Fibroblast of skin of left biceps (primary cell): Measurements from ENCODE around the gene ADGRF5.

ENCODE experiments used
- DNase-seq, 2 experiments: peaks; one replicate each; pipeline ENCODE4 v3.0.0-alpha.2; 2013; ENCODE audit warnings: low read depth in 2 of 2

The ADGRF5 gene, protein sequence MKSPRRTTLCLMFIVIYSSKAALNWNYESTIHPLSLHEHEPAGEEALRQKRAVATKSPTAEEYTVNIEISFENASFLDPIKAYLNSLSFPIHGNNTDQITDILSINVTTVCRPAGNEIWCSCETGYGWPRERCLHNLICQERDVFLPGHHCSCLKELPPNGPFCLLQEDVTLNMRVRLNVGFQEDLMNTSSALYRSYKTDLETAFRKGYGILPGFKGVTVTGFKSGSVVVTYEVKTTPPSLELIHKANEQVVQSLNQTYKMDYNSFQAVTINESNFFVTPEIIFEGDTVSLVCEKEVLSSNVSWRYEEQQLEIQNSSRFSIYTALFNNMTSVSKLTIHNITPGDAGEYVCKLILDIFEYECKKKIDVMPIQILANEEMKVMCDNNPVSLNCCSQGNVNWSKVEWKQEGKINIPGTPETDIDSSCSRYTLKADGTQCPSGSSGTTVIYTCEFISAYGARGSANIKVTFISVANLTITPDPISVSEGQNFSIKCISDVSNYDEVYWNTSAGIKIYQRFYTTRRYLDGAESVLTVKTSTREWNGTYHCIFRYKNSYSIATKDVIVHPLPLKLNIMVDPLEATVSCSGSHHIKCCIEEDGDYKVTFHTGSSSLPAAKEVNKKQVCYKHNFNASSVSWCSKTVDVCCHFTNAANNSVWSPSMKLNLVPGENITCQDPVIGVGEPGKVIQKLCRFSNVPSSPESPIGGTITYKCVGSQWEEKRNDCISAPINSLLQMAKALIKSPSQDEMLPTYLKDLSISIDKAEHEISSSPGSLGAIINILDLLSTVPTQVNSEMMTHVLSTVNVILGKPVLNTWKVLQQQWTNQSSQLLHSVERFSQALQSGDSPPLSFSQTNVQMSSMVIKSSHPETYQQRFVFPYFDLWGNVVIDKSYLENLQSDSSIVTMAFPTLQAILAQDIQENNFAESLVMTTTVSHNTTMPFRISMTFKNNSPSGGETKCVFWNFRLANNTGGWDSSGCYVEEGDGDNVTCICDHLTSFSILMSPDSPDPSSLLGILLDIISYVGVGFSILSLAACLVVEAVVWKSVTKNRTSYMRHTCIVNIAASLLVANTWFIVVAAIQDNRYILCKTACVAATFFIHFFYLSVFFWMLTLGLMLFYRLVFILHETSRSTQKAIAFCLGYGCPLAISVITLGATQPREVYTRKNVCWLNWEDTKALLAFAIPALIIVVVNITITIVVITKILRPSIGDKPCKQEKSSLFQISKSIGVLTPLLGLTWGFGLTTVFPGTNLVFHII (N-terminal part only)

DNA sequence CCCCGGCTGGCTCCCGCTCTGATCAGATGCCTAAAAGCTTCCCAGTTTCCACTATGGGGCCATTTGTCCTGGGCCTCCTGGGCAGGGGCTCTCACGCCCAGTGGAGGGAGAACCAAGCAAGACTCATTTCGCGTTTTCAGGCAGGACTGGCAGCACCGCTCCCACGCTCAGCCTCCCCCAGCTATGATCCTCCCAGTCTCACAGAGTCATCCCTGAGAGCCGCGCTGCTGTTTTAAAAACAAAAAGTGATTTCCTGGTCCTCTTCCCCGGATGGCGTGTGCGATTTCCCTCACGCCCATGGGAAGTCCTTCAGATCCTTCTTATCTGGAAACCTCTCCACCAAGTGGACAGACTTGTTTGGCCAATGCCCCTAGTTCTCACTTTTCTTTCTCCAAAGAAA, at the start of gene ADGRF5:
ADGRF5 (minus strand) TSS at position 208 of the 400 bp plus-strand sequence. CDS start 15,176 bp downstream, outside the sequence.
- no peak for DNase-seq

DNA sequence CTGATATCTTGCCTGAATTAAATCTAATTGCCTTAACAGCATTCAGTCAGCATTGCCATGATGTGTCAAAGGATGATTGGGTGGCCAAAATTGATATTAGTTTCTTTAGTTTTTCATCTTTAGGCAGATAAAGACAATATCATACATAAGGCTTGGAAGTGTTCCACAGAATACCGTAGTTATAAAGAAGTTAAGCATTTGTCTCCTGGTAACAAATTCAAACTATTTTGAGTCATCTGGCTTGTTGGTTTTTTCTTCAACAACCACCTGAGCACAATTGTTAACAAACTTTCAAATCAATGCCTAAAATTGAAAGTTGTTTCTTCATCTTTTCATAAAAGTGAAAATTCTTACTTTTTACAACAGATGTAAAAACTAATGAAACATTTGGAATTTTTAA, 47.5 kb upstream of the ADGRF5 start:
- DNase-seq: no peak

DNA sequence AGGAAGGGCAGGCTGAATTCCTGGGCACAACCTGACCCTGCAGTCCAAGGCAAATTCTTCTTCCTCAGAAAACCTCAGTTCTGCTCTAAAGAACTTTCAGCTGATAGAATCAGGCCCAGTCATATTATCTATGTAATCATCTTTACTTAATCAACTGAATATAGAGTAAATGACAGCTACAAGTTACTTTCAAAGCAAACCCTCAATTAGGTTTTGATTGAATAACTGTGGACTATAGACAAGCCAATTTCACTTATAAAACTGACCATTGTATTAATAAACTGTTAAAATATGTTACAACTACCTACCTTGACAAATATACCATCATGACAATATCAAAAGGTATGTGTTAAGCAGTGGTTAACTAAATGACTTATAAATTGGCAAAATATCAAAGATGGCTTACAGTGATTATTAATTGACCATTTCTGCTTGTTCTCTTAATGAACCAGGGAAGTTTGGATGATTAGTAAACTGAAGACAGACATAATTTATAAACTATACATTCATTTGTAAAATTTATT, 46.1 kb upstream of the ADGRF5 start:
- DNase-seq: no peak

DNA sequence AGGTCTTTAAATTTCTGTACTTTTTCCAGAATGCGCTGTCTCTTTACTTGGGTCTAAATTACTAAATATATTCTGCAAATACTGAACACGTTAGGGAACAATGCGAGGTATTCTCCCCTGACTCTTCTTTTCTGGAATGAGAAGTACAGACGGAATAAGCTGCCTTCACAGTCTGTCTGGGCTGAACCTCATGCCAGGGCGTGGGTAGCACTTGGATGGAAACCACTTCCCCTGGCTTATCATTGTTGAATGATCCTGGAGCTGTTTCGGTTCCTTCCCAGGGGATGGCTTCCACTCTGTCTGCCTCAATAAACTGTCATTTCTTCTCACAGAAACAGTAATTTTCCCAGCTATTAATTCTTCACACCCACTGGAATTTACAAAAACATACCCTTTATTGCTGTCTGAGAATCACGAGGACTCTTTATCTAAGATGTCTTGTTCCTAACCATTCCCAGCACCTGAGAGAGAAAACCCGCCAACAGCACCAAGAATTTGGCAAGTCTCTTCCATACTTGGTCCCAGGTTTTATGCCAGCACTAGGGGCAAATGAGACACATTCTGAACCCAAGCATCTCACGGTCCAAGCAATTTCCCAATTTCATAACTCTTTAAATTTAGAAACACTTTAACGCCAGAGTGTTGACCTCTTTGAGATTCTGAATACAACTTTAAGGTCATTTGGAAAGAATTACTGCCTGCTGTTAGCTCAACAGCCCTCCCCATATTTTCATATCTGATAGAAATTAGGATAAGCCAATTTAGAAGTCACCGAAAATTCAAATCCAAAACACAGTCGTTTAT, 43.2 kb upstream of the ADGRF5 start:
- DNase-seq: no peak

DNA sequence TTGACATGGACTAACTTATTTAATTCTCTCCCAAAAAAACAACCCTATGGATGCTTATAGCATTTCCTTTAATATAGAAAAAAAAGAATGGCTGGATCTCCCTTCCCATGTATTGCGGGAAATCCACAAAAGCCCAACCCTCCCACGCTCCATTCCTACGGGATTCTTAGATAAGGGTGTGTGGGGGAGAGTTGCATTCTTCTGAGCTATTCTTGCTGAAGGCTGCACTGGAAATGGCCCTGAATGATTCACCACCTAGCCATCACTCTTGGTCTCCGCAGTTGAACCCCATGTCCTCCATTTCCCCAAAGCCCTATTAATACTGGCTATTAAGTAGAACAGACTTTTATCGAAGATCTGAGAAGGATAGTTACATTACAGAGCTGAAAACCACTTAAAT, 41.9 kb upstream of the ADGRF5 start:
- no peak for DNase-seq

DNA sequence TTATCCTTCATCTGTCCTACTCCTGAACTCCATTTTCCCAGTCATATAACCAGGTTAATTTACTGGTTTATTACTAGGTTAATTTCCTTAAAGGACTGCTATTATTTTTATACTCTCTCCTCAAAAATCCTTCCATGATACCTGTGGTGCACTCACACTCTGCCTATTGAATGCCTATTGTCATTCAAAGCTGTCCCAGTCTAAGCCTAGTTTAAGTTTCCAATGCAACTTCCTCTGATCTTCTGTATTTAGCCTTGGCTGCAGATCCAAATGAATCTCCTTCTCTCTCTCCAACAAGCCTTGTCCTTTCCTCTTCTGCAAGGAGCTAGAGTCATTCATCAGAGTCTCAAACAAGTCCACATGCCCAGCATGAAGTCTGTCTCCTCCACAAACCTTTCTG, 41.3 kb upstream of the ADGRF5 start:
- DNase-seq: no peak

DNA sequence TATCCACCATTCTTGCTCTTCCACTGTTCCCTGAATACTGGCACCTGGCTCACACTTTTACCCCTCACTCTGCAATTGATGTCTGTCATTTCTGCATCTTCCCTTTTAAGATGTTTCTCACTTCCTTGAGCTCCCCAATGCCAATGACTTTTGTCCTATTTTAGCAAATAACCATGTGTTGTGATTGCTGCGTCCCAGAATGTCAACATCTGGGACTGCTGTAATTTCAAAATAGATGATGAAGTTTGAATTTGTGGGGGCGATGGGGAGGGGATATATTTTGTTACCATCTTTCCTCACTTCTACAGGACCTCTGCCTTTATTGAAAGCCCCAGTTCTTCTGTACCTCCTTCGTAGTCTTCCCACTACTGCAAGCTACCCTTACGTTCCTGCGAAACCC, 40.0 kb upstream of the ADGRF5 start:
- DNase-seq: no peak

DNA sequence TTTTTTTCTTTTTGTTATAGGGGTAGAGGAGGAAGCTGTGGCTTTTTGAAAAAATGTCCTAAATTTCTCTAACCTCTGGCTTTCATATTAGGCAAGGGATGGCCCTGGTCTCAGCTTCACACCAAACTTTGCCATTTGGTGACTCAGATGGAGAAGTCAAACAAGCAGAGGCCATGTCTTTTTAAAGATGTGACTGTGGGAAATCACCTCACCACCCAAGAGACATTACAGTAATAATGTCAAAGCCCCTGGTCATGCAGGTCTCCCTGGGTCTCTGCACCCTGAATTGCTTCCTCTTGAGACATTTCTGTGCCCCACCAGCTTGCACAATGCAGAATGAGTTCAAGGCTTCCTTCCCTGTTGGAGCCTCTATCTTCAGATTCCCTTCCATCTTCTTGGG, 39.5 kb upstream of the ADGRF5 start:
- no peak for DNase-seq

DNA sequence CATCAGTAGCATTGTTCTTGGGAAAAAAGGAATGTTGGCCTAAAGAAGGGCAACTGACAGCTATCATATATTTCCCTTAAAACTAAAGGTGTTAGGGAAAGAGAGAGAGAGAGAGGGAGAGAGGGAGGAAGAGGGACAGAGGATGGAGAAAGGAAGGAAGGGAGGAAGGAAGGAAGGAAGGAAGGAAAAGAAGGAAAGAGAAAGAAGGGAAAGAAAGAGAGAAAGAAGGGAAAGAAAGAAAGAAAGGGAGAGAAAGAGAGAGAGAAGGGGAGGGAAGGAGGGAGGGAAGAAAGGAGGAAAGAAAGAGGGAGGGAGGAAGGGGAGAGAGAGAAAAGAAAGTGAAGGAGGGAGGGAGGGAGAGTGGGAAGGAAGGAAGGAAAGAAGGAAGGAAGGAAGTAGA, 37.7 kb upstream of the ADGRF5 start:
- DNase-seq: no peak

DNA sequence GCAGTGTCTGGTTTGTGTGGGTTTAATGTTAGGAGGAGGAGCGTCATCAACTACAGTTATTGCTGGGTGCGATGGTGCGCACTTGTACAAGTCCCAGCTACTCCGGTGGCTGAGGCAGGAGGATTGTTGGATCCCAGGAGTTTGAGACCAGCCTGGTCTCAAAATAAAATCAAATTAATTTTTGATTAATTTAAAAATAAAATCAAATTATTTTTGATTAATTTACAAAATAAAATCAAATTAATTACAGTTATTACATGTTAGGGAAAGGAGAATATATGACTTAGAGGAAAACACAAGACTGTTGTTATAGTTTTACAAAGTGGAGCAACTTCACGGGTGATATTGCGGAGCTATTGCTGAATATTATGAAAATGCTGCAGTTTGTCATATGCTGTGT, 34.7 kb upstream of the ADGRF5 start:
- DNase-seq: no peak

DNA sequence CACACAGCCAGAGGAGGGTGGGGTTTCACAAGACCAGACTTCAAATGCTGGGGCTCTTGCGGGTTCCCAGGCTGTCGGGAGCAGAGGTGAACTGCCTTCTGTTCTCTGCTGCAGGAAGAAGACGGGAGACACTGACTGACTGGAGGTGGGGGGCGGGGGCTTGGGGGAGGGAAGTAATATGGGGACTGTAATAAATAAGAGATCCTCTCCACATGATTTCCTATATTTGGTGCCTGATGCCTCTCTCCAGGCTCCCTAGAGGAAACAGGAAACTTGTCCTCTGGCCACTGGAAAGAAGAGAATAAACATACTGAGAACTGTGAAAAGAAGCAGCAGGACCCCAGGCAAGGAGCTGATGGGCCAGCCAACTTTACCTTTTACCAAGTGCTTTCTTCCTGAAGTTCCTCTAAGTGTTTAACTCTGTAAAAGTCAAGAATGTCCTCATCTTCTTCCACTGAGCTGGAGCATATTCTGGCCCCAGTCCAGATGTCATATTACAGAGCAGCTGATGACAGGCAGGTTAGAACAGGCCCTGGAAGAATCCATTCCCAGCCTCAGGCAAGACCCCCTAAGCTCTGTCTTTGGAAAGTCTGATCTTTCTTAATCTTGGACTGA, 33.2 kb upstream of the ADGRF5 start:
- DNase-seq: no peak

DNA sequence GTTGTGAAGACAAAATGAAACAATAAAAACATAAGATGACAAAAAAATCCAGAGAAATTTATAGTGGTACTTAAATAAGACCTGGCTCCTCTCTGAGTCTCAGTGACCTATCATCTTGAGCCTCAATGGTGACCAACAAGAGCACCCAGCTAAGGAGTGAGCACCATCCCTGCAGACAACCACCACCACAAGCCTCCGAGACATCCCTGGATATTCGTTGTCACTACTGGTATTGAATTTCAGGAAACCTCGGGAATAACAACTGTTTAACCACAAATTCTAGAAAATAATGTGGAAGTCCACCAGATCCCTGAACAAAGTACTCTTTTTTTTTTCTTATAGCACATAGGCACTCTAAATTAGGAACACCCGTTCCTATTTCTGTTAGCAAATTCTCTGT, 32.2 kb upstream of the ADGRF5 start:
- DNase-seq: no peak

DNA sequence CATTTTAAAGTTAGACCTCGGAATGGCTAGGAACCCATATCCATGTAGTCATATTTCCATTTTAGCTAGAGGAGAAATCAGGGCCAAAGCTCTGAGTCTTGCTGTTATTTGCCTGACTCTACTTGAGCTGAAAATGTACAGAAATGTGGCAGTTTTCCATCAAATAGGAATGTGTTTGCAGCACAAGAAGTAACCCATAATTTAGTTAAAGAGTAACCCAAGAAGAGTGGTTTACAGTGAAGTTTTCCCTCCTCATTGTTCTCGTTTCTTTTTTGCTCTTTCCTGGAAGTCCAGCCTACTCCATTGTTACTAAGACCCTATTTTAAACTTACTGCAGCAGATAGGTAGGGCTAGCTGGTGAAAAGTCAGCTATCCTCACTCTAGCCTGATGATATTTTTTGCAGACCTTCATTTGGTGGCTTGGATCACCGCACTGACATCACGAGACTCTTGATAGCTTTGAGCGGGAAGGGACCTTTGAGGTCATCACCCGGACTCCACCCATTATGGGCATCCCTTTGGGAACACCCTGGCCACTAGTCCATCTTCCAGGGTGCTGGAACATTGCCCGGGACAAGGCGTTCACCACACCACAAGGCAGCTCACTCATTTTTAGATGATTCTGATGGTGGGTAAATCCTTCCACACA, 28.0 kb upstream of the ADGRF5 start:
- DNase-seq: no peak

DNA sequence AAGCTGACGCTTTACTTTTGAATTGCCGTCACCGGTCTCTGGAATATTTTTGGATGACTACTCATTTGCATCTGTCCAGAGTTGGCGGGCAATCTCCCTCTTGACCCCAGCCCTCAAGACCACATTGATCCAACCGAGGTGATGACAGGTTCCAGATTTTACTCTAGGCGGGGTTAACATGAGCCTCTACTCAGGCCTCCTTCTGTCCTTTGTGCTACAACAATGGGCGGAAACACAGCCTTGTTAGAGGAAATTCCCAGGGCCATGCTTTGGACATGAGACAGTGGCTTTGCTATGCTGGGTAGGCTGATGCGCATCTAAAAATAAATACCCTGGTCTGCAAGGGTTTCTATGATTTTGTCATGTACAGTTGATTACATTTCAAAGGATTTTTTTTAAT, 27.0 kb upstream of the ADGRF5 start:
- no peak for DNase-seq

DNA sequence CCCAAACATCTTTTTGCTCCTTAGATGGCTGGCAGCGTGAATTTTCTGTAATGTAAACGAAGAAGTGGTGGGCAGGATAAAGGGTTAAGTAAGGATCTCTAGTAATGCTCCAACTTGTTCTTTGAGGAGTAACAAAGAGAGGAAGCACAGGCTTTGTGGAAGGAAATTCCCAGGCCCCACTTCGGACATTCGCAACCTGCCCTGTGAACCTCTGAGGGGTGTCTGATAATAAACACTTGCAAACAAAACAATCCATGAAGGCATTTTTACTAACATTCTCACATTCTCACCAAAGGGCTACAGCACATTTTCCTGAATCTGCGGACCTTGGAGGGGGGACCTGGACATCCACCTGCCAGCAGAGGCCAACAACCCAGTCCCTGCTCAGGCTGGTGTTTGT, 25.8 kb upstream of the ADGRF5 start:
- no peak for DNase-seq

DNA sequence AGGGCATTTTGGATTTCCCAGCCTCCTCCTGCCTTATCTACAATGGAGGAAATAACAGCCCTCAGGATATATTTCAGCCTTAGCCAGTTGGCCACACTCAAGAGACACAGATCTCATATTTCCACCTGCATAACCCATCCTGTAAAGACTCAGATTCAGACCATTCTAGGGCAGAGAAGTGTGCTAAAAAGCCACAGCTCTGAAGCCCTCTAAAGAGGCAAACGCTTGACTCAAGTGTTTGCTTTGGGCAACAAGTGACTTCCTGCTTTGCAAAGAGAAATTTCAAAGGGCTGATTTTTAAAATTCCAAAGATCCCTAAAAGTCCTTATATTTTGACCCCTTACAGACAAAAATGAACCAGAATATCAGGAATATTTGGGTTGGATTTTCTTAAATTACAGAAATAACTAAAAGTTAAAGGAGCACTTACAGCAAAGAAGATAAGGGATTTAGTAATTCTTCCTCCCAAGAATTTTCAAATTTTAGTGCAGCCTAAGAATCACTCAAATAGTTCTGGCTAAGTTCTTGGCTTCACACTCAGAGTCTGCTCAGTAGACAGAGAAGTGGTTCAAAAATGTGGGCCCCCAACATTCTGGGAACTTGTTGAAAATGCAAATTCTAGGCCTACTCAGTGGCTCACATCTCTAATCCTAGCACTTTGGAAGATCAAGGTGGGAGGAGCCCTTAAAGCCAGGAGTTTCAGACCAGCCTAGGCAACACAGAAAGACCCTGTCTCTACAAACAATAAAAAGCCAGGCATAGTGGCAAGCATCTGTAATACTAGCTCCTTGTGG, 18.9 kb upstream of the ADGRF5 start:
- DNase-seq: no peak

DNA sequence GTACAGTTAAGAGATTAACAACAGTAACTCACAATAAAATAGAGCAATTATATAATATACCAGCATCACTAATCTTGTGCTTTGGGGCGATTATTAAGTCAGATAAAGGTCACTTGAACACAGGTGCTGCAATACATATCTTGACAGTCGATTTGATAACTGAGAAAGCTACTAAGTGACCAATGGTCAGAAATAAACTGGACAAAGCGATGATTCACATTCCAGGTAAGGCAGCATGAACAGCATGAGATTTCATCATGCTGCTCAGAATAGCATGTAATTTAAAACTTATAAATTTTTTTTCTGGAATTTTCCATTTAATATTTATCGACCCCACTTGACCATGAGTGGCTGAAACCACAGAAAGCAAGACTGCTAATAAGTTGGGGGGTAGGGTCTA, 15.9 kb upstream of the ADGRF5 start:
- no peak for DNase-seq

DNA sequence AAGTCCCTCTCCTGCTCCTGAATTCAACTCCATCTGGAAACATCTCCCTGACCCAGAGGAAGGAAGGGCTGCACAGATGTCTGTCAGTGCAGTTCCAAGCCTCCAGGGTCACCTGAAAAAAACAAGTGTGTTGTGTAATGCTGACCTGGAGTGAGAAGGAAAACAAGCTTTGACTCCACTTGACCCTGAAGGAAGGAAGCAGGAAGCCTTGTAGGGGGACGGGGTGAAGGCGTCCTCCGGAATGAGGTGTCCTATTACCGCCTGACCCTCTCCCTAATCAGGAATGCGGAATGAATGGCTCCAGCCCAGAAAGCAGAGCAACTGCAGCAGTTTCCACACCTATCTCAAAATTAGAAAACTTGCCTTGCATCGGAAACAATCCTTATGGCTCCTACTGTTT, 13.9 kb upstream of the ADGRF5 start:
- DNase-seq: no peak

DNA sequence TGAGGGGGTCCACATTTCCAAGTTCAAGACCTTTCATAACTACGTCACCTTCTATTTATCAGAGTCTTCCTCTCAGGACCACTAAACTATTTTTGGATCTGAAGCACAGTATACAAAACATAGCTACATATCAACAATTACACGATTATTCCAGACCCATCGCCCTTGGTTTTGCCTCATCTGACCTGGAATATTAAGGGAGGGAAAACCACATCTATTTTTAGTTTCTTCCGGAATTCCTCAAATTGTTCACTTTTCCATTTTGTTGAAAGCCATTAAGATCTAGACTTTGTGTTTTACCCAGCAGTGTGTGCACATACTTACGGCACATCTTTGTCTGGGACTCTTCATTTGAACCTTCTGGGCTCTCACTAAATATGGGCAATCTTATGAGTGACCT, 12.0 kb upstream of the ADGRF5 start:
- DNase-seq: no peak
